OCI-LY3 (cell line): ENCODE results near the gene FSTL4.

Experiments used
- H2AFZ ChIP-seq: fragments of 200-600, 300-600 bp; shearing (Covaris generic); 2 replicates; pipeline ENCODE4 v1.6.0; 2014; ENCODE audit warnings: antibody characterized with exemption, low read depth, low read length
- H3K27ac ChIP-seq: fragments of 200-600, 300-600 bp; sonication (generic); 2 replicates; pipeline ENCODE4 v1.5.1; 2014; ENCODE audit warnings: mild to moderate bottlenecking, low read length, moderate library complexity, mixed read lengths
- H3K27me3 ChIP-seq: fragments of 200-600, 300-600 bp; sonication (generic); 2 replicates; pipeline ENCODE4 v1.6.1; 2014; ENCODE audit warnings: low read depth, low read length, mixed read lengths
- H3K36me3 ChIP-seq: fragments of 200-600, 300-600 bp; sonication (generic); replicated peaks from 2 replicates; pipeline ENCODE3; 2014; ENCODE audit warnings: low read depth, low read length, mixed read lengths
- H3K4me1 ChIP-seq: fragments of 300-600, 200-600 bp; sonication (generic); 2 replicates; pipeline ENCODE4 v1.6.1; 2014; ENCODE audit warnings: low read length, mixed read lengths
- H3K4me2 ChIP-seq: fragments of 200-600, 300-600 bp; sonication (generic); 2 replicates; pipeline ENCODE4 v1.6.1; 2014; ENCODE audit warnings: low read length, mixed read lengths
- H3K4me3 ChIP-seq: fragments of 300-600, 200-600 bp; sonication (generic); 2 replicates; pipeline ENCODE4 v1.5.1; 2014; ENCODE audit warnings: antibody characterized with exemption, mild to moderate bottlenecking, low read length, moderate library complexity
- H3K79me2 ChIP-seq: fragments of 300-600, 200-600 bp; shearing (Covaris generic); 2 replicates; pipeline ENCODE4 v1.6.1; 2014; ENCODE audit warnings: mild to moderate bottlenecking, low read length, mixed read lengths
- H3K9ac ChIP-seq: fragments of 300-600, 200-600 bp; shearing (Covaris generic); 2 replicates; pipeline ENCODE4 v1.6.0; 2014; ENCODE audit warnings: mild to moderate bottlenecking, low read length, moderate library complexity
- H3K9me3 ChIP-seq: fragments of 200-600, 300-600 bp; shearing (Covaris generic); 2 replicates; pipeline ENCODE4 v1.6.1; 2014; ENCODE audit warnings: low read length, mixed read lengths; ENCODE audit not compliant: insufficient read depth
- H4K20me1 ChIP-seq: fragments of 200-600, 300-600 bp; sonication (generic); 2 replicates; pipeline ENCODE4 v1.6.1; 2016; ENCODE audit warnings: low read length, mixed read lengths; ENCODE audit not compliant: insufficient read depth
- EZH2phosphoT487 ChIP-seq: fragments of 200-600 bp; shearing (Covaris generic); IDR thresholded peaks from 2 replicates; pipeline ENCODE4 v1.6.1; 2018; ENCODE audit warnings: antibody characterized with exemption, mixed run types, low read depth
- TF ChIP-seq, protein P1 (sequence below): fragments of 200-600, 300-600 bp; sonication (generic); IDR thresholded peaks from 2 replicates; pipeline ENCODE4 v1.5.1; 2014; ENCODE audit warnings: antibody characterized with exemption, low read length, low read depth

The FSTL4 gene

DNA sequence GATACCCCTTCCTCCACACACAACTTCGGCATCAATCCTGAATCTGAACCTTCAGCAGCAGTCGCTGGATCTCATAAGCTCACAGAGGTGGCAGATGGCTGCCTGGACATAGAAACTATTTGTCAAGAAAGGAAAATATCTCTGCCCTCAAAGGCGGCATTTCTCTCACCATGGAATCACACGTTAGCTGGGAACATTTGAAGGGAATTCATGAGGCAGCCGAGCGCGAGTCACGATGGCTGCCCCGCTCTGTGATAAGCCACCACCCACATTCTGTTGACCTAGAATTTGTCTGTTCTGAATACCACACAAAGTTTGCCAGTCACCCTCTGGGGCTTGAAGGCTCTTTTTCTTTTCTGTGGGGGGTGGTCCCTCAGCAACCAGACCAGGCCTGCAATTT is 157.9 kb downstream of the FSTL4 start:
- Histone ChIP-seq H3K9me3 (no peaks in the 10 kb centered on the region), H3K4me2 (no peak overlapping the region), H3K4me3 (no peak overlapping the region), H3K36me3 (no peaks in the 10 kb centered on the region), H3K9ac (no peak overlapping the region), H3K27me3 (no peaks in the 10 kb centered on the region), H4K20me1 (no peaks in the 10 kb centered on the region), H3K4me1 (no peaks in the 10 kb centered on the region), H2AFZ (no peak overlapping the region), H3K27ac (no peak overlapping the region), H3K79me2 (no peaks in the 10 kb centered on the region)
- no peak for TF ChIP-seq EZH2phosphoT487
- TF ChIP-seq, protein P1, sequence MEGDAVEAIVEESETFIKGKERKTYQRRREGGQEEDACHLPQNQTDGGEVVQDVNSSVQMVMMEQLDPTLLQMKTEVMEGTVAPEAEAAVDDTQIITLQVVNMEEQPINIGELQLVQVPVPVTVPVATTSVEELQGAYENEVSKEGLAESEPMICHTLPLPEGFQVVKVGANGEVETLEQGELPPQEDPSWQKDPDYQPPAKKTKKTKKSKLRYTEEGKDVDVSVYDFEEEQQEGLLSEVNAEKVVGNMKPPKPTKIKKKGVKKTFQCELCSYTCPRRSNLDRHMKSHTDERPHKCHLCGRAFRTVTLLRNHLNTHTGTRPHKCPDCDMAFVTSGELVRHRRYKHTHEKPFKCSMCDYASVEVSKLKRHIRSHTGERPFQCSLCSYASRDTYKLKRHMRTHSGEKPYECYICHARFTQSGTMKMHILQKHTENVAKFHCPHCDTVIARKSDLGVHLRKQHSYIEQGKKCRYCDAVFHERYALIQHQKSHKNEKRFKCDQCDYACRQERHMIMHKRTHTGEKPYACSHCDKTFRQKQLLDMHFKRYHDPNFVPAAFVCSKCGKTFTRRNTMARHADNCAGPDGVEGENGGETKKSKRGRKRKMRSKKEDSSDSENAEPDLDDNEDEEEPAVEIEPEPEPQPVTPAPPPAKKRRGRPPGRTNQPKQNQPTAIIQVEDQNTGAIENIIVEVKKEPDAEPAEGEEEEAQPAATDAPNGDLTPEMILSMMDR, result no peak

DNA sequence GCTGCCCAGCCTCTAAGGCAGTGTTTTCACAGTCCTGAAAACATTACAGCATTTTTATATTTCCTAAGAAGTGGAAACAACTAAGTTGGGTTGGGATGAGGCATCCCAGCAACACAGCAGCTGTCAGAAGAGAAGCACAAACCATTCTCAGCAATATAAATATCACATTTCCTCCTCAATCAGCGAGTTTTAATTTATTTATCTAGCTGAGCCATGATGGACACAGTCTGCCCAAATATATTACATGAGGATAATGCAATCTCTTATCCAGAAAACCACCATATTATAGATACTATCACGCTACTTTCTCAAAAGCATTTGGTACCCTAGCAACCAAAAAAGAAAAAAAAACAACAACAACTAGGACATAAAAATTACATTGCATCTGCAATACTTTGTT is 158.5 kb downstream of the FSTL4 start:
- Histone ChIP-seq H3K79me2 (no peaks in the 10 kb centered on the region), H3K9me3 (no peaks in the 10 kb centered on the region), H3K9ac (no peak overlapping the region), H3K4me1 (no peaks in the 10 kb centered on the region), H3K4me2 (no peak overlapping the region), H3K27ac (no peak overlapping the region), H2AFZ (no peak overlapping the region), H3K36me3 (no peaks in the 10 kb centered on the region), H4K20me1 (no peaks in the 10 kb centered on the region), H3K4me3 (no peak overlapping the region), H3K27me3 (no peaks in the 10 kb centered on the region)
- TF ChIP-seq, protein P1, result no peak
- TF ChIP-seq EZH2phosphoT487, result no peak

DNA sequence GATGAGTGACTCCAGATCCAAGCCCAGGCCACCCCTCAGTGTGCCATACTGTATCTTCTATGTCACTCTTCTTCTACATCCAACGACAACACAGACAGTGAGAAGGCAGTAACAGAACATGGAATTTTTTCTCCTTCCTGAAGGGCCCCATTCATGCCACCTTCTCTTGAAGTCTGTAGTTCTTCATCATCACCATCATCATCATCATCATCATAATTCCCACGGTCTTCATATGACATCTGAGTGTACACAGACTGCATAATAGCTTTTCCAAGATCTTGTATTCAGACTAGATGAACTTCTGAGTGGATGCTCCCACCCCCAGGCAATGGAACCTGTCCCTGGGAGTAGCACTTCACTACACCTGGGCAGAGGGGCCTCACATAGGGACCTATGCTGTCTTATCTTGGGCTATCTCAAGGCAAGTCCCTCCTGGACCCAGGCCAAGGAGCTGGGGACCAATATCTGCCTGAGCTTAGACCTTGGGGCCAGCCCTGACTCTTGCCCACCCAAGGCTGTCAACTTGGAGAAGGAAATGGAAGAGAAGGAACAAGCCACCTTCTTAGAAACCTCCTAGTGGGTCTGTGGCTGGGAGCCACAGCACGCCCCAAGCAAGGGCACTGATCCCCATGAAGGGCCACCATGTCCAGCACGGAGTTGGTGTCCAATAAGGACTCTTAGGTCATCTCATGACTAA is 159.1 kb downstream of the FSTL4 start:
- Histone ChIP-seq H3K4me1 (no peaks in the 10 kb centered on the region), H3K79me2 (no peaks in the 10 kb centered on the region), H2AFZ (no peak overlapping the region), H3K36me3 (no peaks in the 10 kb centered on the region), H3K9me3 (no peaks in the 10 kb centered on the region), H4K20me1 (no peaks in the 10 kb centered on the region), H3K9ac (no peak overlapping the region), H3K4me3 (no peak overlapping the region), H3K27me3 (no peaks in the 10 kb centered on the region), H3K27ac (no peak overlapping the region), H3K4me2 (no peak overlapping the region)
- no peak for TF ChIP-seq EZH2phosphoT487
- TF ChIP-seq, protein P1, result no peak

DNA sequence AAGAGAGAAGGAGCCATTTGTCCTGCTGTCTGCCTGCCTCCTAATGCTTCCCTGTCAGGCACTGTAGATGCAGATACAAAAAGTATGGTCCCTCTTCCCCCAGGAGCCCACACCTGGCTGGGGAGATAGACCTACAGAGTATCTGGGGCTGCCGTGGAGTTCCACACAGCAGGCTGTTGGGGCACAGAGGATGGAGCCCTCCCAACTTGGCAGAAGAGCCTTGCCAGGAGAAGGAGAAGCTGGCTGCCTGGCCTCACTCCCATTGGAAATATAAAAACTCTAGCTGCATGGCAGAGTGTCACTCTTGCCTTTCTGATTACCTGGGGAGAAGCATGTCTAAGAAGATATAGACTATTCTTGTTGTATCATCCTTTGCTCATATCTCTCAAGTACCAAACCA is 160.4 kb downstream of the FSTL4 start:
- H3K4me2 ChIP-seq, result no peak overlapping the region
- no peaks in the 10 kb centered on the region for H4K20me1 ChIP-seq
- no peaks in the 10 kb centered on the region for H3K36me3 ChIP-seq
- TF ChIP-seq EZH2phosphoT487, result no peak
- H3K27me3 ChIP-seq, result no peaks in the 10 kb centered on the region
- no peak overlapping the region for H3K9ac ChIP-seq
- H3K79me2 ChIP-seq, result no peaks in the 10 kb centered on the region
- no peaks in the 10 kb centered on the region for H3K4me1 ChIP-seq
- H3K27ac ChIP-seq, result no peak overlapping the region
- no peak overlapping the region for H3K4me3 ChIP-seq
- H2AFZ ChIP-seq, result no peak overlapping the region
- no peaks in the 10 kb centered on the region for H3K9me3 ChIP-seq
